HG03457 (cell line): Measurements from ENCODE around the gene PWWP2A.

Experiments used
- ATAC-seq: cut with Tn5 transposase; IDR thresholded peaks from one replicate; pipeline ENCODE4 v1.9.1; 2021; ENCODE audit warnings: moderate number of reproducible peaks; ENCODE audit not compliant: unreplicated experiment

The PWWP2A gene

GRCh38 chr5:160133918-160134304 is 14.7 kb upstream of the PWWP2A start:
- ATAC-seq = no peak

GRCh38 chr5:160133071-160133917 is 14.0 kb upstream of the PWWP2A start:
- no peak for ATAC-seq

GRCh38 chr5:160129841-160130240 is 10.6 kb upstream of the PWWP2A start:
- no peak for ATAC-seq

- no peak for ATAC-seq
Observed at GRCh38 chr5:160128632-160129031, 9.4 kb upstream of the PWWP2A start.

- ATAC-seq = no peak
Observed at GRCh38 chr5:160119905-160120266, 636 bp upstream of the PWWP2A start.

- ATAC-seq = peak; percentile 11
Observed at GRCh38 chr5:160118349-160119141, 705 bp downstream of the PWWP2A start.

- no peak for ATAC-seq
Observed at GRCh38 chr5:160116991-160117390, 2.3 kb downstream of the PWWP2A start.

GRCh38 chr5:160108124-160108523 is 11.1 kb downstream of the PWWP2A start:
- peak; percentile 38 for ATAC-seq

- no peak for ATAC-seq
Observed at GRCh38 chr5:160105686-160106360, 13.4 kb downstream of the PWWP2A start.

GRCh38 chr5:160097991-160098390 is 21.3 kb downstream of the PWWP2A start:
- no peak for ATAC-seq

GRCh38 chr5:160096178-160096577 is 23.1 kb downstream of the PWWP2A start:
- no peak for ATAC-seq

- peak; percentile 59 for ATAC-seq
Observed at GRCh38 chr5:160092960-160093707, 26.1 kb downstream of the PWWP2A start.

- ATAC-seq = no peak
Observed at GRCh38 chr5:160092514-160092913, 26.7 kb downstream of the PWWP2A start.

GRCh38 chr5:160090059-160090458 is 29.2 kb downstream of the PWWP2A start:
- ATAC-seq = no peak

- ATAC-seq = no peak
Observed at GRCh38 chr5:160089531-160089930, 29.7 kb downstream of the PWWP2A start.

GRCh38 chr5:160088805-160089204 is 30.4 kb downstream of the PWWP2A start:
- ATAC-seq = no peak

- no peak for ATAC-seq
Observed at GRCh38 chr5:160087199-160087598, 32.1 kb downstream of the PWWP2A start.

- ATAC-seq = no peak
Observed at GRCh38 chr5:160084144-160084543, 35.1 kb downstream of the PWWP2A start.

GRCh38 chr5:160083501-160083900 is 35.7 kb downstream of the PWWP2A start:
- no peak for ATAC-seq

- no peak for ATAC-seq
Observed at GRCh38 chr5:160082614-160083500, 36.4 kb downstream of the PWWP2A start.
